HTR-8/SVneo (cell line): ENCODE results near the gene POLR3K.
"Not testable (repeated sequence)": the region's sequence is repeated elsewhere in the genome, so short reads cannot be mapped to it uniquely, and the experiment has no call there.

Experiments
- DNase-seq: peaks from one replicate; pipeline ENCODE4 v3.0.0; 2011; ENCODE audit warnings: low spot score, mixed read lengths; ENCODE audit not compliant: insufficient read length
- FAIRE-seq: peaks from 2 replicates; lab custom pipeline; 2011; peaks lifted over from hg19 to GRCh38; lab: Jason Lieb, UNC

Gene POLR3K

GRCh38 chr16:30627-31026 lies 22.8 kb downstream of the POLR3K start:
- FAIRE-seq, DNase-seq: not testable (repeated sequence)

DNA sequence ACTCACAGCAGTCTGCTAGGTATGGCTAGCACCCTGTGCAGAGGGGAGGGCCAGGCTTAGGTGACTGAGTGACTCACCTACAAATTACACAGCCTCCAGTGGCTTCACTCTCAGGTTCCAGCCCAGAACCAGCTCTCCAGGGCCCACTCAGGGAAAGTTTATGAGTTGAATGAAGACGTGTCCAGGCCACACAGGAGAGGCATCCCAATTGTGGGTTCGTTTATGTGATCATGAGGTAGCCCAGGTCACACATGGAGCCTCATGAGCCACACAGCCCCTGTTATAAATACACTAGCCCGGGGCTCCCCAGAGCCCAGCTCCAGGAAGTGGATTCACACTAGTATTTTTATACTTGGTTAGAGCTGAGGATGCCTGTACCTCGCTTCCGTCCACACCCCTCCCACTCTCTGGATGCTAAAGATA lies 27.5 kb downstream of the POLR3K start:
- not testable (repeated sequence) for DNase-seq, FAIRE-seq

GRCh38 chr16:24151-24550 lies 29.3 kb downstream of the POLR3K start:
- FAIRE-seq, DNase-seq: not testable (repeated sequence)

DNA sequence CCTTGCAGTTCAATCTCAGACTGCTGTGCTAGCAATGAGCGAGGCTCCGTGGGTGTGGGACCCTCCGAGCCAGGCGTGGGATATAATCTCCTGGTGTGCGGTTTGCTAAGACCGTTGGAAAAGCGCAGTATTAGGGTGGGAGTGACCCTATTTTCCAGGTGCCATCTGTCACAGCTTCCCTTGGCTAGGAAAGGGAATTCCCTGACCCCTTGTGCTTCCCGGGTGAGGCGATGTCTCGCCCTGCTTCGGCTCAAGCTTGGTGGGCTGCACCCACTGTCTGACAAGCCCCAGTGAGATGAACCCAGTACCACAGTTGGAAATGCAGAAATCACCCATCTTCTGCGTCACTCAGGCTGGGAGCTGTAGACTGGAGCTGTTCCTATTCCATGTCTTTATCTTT lies 32.5 kb downstream of the POLR3K start:
- not testable (repeated sequence) for FAIRE-seq, DNase-seq

DNA sequence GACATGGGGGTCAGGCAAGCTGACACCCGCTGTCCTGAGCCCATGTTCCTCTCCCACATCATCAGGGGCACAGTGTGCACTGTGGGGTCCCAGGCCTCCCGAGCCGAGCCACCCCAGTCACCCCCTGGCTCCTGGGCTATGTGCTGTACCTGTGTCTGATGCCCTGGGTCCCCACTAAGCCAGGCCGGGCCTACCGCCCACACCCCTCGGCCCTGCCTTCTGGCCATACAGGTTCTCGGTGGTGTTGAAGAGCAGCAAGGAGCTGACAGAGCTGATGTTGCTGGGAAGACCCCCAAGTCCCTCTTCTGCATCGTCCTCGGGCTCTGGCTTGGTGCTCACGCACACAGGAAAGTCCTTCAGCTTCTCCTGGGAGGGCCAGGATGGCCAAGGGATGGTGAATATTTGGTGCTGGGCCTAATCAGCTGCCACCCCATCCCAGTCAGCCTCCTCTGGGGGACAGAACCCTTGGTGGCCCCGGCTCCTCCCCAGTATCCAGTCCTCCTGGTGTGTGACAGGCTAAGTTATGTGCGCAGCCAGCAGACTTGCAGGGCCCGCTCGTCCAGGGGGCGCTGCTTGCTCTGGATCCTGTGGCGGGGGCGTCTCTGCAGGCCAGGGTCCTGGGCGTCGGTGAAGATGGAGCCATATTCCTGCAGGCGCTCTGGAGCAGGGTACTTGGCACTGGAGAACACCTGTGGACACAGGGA lies 36.2 kb downstream of the POLR3K start:
- FAIRE-seq = not testable (repeated sequence)

DNA sequence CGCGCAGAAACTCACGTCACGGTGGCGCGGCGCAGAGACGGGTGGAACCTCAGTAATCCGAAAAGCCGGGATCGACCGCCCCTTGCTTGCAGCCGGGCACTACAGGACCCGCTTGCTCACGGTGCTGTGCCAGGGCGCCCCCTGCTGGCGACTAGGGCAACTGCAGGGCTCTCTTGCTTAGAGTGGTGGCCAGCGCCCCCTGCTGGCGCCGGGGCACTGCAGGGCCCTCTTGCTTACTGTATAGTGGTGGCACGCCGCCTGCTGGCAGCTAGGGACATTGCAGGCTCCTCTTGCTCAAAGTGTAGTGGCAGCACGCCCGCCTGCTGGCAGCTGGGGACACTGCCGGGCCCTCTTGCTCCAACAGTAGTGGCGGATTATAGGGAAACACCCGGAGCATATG lies 42.6 kb downstream of the POLR3K start:
- not testable (repeated sequence) for DNase-seq

More for the DNA sequence above, 36.2 kb downstream of the POLR3K start:
- not testable (repeated sequence) for DNase-seq

GRCh38 chr16:9903-10665 lies 43.3 kb downstream of the POLR3K start:
- no peak for DNase-seq
- FAIRE-seq = no peak

More for the DNA sequence above, 42.6 kb downstream of the POLR3K start:
- FAIRE-seq = not testable (repeated sequence)
